NCI-H460 (cell line): ENCODE measurements around the gene STARD3. TPM values are rescaled to one million over a fixed set of nuclear protein-coding genes. Genes with fewer than 3 reads are reported as not detected.
"Not testable (repeated sequence)": the region's sequence is repeated elsewhere in the genome, so short reads cannot be mapped to it uniquely, and the experiment has no call there.

Experiments
- DNase-seq: peaks from one replicate; pipeline ENCODE4 v3.0.0-alpha.2; 2016; ENCODE audit warnings: low read depth; ENCODE audit errors: extremely low read depth
- total RNA-seq: library from RNA; depleted of rRNA; stranded (reverse); fragments of >200 nt; shearing (Covaris generic); gene quantifications from 2 replicates; pipeline ENCODE4 v1.2.3, GENCODE V29; 2014; rRNA removed

The STARD3 gene
- total RNA-seq, 1 experiment from 2014 or later: 33.2 TPM

GRCh38 chr17:39706921-39707337, 70.0 kb downstream of the STARD3 start:
- no peak for DNase-seq

- DNase-seq: no peak
Observed at GRCh38 chr17:39709319-39709997, 72.5 kb downstream of the STARD3 start.

- DNase-seq: no peak
Observed at GRCh38 chr17:39709998-39710964, 73.3 kb downstream of the STARD3 start.

GRCh38 chr17:39711071-39711470, 74.1 kb downstream of the STARD3 start:
- DNase-seq: not testable (repeated sequence)

- no peak for DNase-seq
Observed at GRCh38 chr17:39711851-39712250, 74.9 kb downstream of the STARD3 start.

Other genes with a start within 250 kb of the STARD3 start
- gene FBXL20, start 235.5 kb upstream of the STARD3 start, total RNA-seq: 10.5 and 10.9 TPM in 2 replicates
- 37.5 and 37.6 TPM in 2 replicates for gene MED1, start 185.9 kb upstream of the STARD3 start, total RNA-seq
- 35.4 and 42.4 TPM in 2 replicates for gene CDK12, start 175.7 kb upstream of the STARD3 start, total RNA-seq
- not detected in 2 replicates for gene NEUROD2, start 29.2 kb upstream of the STARD3 start, total RNA-seq
- 0.05 TPM in 1 of 2 replicates, not detected in the other for gene PPP1R1B, start 10.2 kb upstream of the STARD3 start, total RNA-seq
- gene TCAP, start 28.2 kb downstream of the STARD3 start, total RNA-seq: 0.63 and 1.1 TPM in 2 replicates
- gene PNMT, start 31.3 kb downstream of the STARD3 start, total RNA-seq: not detected in 2 replicates
- 5.3 and 5.8 TPM in 2 replicates for gene PGAP3, start 50.9 kb downstream of the STARD3 start, total RNA-seq
- gene ERBB2, start 62.9 kb downstream of the STARD3 start, total RNA-seq: 15.7 and 17.4 TPM in 2 replicates
- gene MIEN1, start 93.4 kb downstream of the STARD3 start, total RNA-seq: 72.4 and 79.9 TPM in 2 replicates
- 1.7 TPM in 2 replicates for gene GRB7, start 100.8 kb downstream of the STARD3 start, total RNA-seq
- not detected in 2 replicates for gene IKZF3, start 227.2 kb downstream of the STARD3 start, total RNA-seq
- not detected in 2 replicates for gene ZPBP2, start 231.1 kb downstream of the STARD3 start, total RNA-seq